Measurements from ENCODE around the gene TWSG1. TPM values are rescaled to one million over a fixed set of nuclear protein-coding genes. Genes with fewer than 3 reads are reported as not detected.
"Not testable (repeated sequence)": the region's sequence is repeated elsewhere in the genome, so short reads cannot be mapped to it uniquely, and the experiment has no call there.

Gene TWSG1
- total RNA-seq, 1 donor from 2014 or later: 9.9 TPM

- H3K36me3 Mint-ChIP-seq (ENCODE audit: low read depth): no peaks in the 10 kb centered on the region
- H3K4me3 Mint-ChIP-seq: no peak overlapping the region
- intact Hi-C loops (cut with micrococcal nuclease): no loop called here
These were observed 79.0 kb downstream of the TWSG1 start for GRCh38 chr18:9413576-9413975.

GRCh38 chr18:9416563-9417072 lies 82.0 kb downstream of the TWSG1 start:
- Mint-ChIP-seq H3K27ac (no peak overlapping the region), H3K27me3 (peaks cover 5% of the 10 kb centered on the region), H3K36me3 (ENCODE audit: low read depth) (no peaks in the 10 kb centered on the region), H3K9me3 (no peaks in the 10 kb centered on the region), H3K4me1 (no peaks in the 10 kb centered on the region), H3K4me3 (no peak overlapping the region)
- DNase-seq: no peak
- intact Hi-C loops (cut with micrococcal nuclease): no loop called here

More at GRCh38 chr18:9413576-9413975, 79.0 kb downstream of the TWSG1 start:
- H3K27me3 Mint-ChIP-seq: peaks cover 8% of the 10 kb centered on the region
- H3K27ac Mint-ChIP-seq: no peak overlapping the region
- peaks cover 8% of the 10 kb centered on the region for H3K9me3 Mint-ChIP-seq
- DNase-seq: no peak
- H3K4me1 Mint-ChIP-seq: no peaks in the 10 kb centered on the region

DNA sequence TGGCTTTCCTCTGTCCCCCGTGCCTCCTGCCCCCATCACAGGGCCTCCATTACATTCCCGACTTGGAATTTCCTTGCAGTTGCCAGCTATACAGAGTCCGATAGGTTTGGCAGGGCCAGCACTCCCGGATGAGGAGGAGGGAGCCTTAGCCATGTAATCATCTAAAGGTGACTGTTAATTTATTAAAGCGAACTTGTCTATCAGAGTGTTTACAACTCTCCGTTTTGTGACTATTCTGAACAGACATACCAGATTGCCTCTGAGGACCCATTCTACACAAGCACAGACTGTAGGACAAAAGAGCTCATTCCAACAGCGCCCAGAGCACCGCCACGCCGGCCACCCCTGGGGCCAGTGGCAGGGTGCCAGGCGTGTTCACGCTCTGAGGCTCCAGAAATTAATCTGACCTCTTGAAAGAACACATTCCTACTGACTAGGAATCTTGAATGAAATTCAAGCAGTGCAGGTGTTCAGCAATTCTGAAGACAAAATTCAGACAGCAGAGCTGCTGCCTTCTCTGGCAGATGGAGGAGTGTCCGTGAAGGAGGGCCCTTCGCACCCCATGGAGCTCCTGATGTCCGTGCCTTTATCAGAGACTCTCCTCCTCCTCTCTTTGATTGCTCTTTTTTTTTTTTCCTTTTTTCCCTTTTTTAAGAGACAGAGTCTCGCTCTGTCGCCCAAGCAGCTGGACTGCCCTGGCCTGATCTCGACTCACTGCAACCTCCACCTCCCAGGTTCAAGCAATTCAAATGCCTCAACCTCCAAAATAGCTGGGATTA lies 82.7 kb downstream of the TWSG1 start:
- Mint-ChIP-seq H3K27ac (no peak overlapping the region), H3K9me3 (no peaks in the 10 kb centered on the region), H3K4me3 (no peak overlapping the region), H3K36me3 (ENCODE audit: low read depth) (no peaks in the 10 kb centered on the region), H3K27me3 (peaks cover 3% of the 10 kb centered on the region), H3K4me1 (no peaks in the 10 kb centered on the region)
- no peak for DNase-seq
- intact Hi-C loops (cut with micrococcal nuclease): no loop called here

DNA sequence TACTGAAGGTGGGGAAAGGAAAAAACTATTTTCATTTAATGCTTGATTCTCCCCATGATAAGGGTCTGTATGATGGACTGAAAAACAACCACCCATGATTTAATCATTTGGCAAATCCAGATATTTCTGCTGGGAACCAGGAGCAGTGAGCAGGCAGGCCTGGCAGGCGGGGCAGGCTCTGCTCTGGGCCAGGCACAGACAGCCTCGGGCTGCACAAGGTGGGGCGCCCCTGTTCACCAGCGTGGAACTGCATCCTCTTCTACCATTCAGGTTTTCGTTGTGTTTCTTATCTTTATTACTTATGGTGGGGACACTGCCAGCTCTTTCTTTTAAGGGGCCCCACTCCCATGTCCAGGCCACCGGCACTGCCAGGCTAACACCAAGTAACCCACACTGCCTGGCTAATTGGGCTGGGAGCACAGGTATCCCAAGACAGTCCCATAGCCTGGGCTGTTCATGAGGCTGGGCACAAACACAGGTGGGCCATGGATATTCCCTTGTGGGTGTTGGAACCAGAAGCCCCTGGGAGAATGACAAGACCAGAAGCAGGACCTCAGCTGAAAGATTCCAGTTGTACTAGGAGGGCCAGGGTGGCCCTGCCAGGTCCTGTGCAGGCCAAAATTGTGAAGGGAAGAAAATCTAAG lies 83.6 kb downstream of the TWSG1 start:
- H3K4me3 Mint-ChIP-seq: no peak overlapping the region
- no peaks in the 10 kb centered on the region for H3K36me3 Mint-ChIP-seq (ENCODE audit: low read depth)
- no peaks in the 10 kb centered on the region for H3K9me3 Mint-ChIP-seq
- no peaks in the 10 kb centered on the region for H3K27me3 Mint-ChIP-seq
- intact Hi-C loops (cut with micrococcal nuclease): no loop called here
- DNase-seq: no peak
- no peak overlapping the region for H3K27ac Mint-ChIP-seq
- no peaks in the 10 kb centered on the region for H3K4me1 Mint-ChIP-seq

DNA sequence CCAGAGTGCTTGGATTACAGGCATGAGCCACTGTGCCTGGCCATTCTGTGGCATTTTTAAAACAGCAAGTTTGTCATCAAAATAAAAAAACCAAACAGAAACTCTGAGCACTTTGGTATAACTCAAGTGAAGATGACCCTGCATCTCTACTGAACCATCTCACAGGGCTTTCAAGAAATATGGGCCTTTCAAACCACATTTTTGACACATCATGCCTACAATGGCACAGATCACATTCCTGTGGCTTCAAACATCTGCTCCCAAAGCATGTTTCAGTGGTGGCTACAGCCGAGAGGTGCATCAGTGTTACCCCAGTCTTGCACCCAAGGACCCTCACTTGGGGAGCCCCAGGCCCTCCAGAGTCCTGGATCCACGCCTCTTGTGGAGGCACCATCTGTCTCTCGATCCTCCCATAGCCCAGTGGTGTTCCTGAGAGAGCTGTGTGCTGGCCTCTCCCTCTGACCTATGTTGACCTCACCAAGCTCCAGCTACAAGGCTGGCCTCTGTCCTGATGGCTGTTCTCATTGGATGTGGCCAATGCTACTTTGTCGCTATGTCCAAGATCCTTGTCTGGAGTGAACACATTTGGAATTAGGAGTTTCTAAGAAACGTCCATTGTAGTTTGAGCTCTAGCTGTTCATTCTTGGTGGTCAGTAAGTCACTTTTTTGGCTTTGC lies 85.5 kb downstream of the TWSG1 start:
- DNase-seq: no peak
- Mint-ChIP-seq H3K27ac (no peak overlapping the region), H3K27me3 (no peaks in the 10 kb centered on the region), H3K4me1 (no peaks in the 10 kb centered on the region), H3K36me3 (ENCODE audit: low read depth) (no peaks in the 10 kb centered on the region), H3K4me3 (no peak overlapping the region), H3K9me3 (no peaks in the 10 kb centered on the region)
- intact Hi-C loops (cut with micrococcal nuclease): no loop called here

DNA sequence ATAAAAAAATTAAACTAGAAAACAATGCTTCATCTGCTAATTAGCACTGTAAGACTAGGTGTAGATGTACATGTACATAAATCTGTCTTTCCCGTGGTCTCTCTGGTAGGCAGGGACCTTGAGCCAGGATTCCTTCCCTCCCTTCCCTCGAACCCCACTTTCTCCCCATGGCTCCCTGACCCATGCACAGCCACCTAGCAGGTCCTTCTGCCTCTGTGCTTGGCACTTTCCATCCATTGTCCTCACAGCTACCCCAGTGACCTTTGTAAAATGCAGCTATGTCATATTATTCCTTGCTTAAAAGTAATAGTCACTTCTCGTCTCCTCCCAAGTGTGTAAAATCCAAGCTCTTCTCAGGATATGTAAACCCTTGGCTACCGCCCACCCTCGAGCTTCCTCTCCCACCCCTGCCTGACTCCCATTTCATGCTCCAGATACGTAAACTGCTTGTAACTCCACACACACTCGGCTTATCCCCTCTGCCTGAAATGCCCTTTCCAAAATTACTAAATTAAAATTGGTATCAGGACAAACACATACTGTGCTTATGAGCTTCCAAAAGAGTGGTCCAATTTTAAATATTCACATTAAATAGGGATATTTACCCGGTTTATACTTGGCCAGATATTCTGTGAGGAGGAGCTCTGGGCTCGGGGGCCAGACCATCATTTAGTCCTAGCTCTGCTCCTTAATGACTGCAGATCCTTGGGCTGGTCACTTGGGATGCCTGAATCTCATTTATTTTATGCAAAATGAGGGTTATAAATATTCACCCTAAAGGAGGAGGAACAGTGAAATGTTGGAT lies 86.7 kb downstream of the TWSG1 start:
- intact Hi-C loops (cut with micrococcal nuclease): no loop called here
- Mint-ChIP-seq H3K27ac (no peak overlapping the region), H3K9me3 (no peaks in the 10 kb centered on the region), H3K4me3 (no peak overlapping the region), H3K4me1 (no peaks in the 10 kb centered on the region), H3K36me3 (ENCODE audit: low read depth) (no peaks in the 10 kb centered on the region), H3K27me3 (no peaks in the 10 kb centered on the region)
- no peak for DNase-seq

- no peak for DNase-seq
- no peaks in the 10 kb centered on the region for H3K36me3 Mint-ChIP-seq (ENCODE audit: low read depth)
- no peak overlapping the region for H3K4me3 Mint-ChIP-seq
- no peaks in the 10 kb centered on the region for H3K27me3 Mint-ChIP-seq
- no peak overlapping the region for H3K27ac Mint-ChIP-seq
- H3K4me1 Mint-ChIP-seq: no peaks in the 10 kb centered on the region
- no peaks in the 10 kb centered on the region for H3K9me3 Mint-ChIP-seq
- intact Hi-C loops (cut with micrococcal nuclease): no loop called here
These were observed 87.3 kb downstream of the TWSG1 start for GRCh38 chr18:9421901-9422327.

GRCh38 chr18:9422816-9423519 lies 88.4 kb downstream of the TWSG1 start:
- Mint-ChIP-seq H3K4me3 (no peak overlapping the region), H3K36me3 (ENCODE audit: low read depth) (no peaks in the 10 kb centered on the region), H3K9me3 (no peaks in the 10 kb centered on the region), H3K27me3 (no peaks in the 10 kb centered on the region), H3K4me1 (no peaks in the 10 kb centered on the region), H3K27ac (no peak overlapping the region)
- DNase-seq: no peak
- intact Hi-C loops (cut with micrococcal nuclease): no loop called here

DNA sequence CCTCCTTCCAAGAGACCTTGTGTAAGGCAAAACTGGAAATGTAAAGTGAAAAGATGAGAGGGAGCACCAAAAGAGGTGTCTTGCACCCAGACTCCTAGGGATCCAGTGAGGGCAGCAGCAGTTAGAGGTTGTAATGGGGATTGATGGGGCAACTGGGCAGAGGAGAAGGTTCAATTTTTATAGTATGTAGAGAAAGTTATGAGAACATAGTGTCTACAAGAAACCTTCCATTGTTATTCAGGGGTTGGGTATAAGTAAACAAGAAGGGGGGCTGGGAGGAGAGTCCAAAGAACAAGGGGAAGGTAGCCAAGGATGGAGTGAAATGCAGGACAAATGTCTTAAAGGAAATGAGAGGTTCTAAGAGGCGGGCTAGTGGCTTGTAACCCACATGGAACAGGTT lies 89.1 kb downstream of the TWSG1 start:
- H3K36me3 Mint-ChIP-seq (ENCODE audit: low read depth): not testable (repeated sequence)

DNA sequence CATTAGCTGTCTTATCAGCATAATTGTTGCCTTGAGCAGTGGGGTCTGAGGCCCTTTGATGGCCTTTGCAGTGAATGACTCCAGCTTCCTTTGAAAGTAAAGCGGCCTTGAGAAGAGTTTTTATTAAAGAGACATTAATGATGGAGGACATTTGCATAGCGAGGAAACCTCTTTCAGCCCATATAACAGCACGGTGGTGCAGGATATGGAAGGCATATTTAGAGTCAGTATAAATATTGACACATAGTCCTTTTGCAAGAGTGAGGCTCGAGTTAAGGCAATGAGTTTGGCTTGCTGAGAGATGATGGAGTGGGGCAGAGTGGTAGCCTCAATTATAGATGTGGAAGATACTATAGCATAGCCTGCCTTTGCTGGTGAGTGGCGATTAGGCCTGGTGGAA lies 89.7 kb downstream of the TWSG1 start:
- H3K36me3 Mint-ChIP-seq (ENCODE audit: low read depth); H3K27ac Mint-ChIP-seq; H3K4me1 Mint-ChIP-seq: not testable (repeated sequence)

More for the DNA sequence above, 89.1 kb downstream of the TWSG1 start:
- H3K9me3 Mint-ChIP-seq; intact Hi-C loops (cut with micrococcal nuclease); H3K4me1 Mint-ChIP-seq; DNase-seq; H3K27ac Mint-ChIP-seq; H3K4me3 Mint-ChIP-seq; H3K27me3 Mint-ChIP-seq: not testable (repeated sequence)

GRCh38 chr18:9426753-9427152 lies 92.2 kb downstream of the TWSG1 start:
- no peak for DNase-seq
- Mint-ChIP-seq H3K9me3 (no peaks in the 10 kb centered on the region), H3K4me3 (no peak overlapping the region), H3K36me3 (ENCODE audit: low read depth) (no peaks in the 10 kb centered on the region), H3K27me3 (no peaks in the 10 kb centered on the region), H3K4me1 (no peaks in the 10 kb centered on the region), H3K27ac (no peak overlapping the region)
- intact Hi-C loops (cut with micrococcal nuclease): no loop called here

More for the DNA sequence above, 89.7 kb downstream of the TWSG1 start:
- intact Hi-C loops (cut with micrococcal nuclease); H3K4me3 Mint-ChIP-seq; H3K27me3 Mint-ChIP-seq; H3K9me3 Mint-ChIP-seq; DNase-seq: not testable (repeated sequence)

- DNase-seq: no peak
- Mint-ChIP-seq H3K4me1 (peaks cover 1% of the 10 kb centered on the region), H3K9me3 (peaks cover 1% of the 10 kb centered on the region), H3K27me3 (no peaks in the 10 kb centered on the region), H3K27ac (no peak overlapping the region), H3K4me3 (no peak overlapping the region), H3K36me3 (ENCODE audit: low read depth) (no peaks in the 10 kb centered on the region)
- intact Hi-C loops (cut with micrococcal nuclease): no loop called here
These were observed 93.7 kb downstream of the TWSG1 start for GRCh38 chr18:9428301-9428706.
